ENCODE measurements around the gene TIMP2. TPM values are rescaled to one million over a fixed set of nuclear protein-coding genes. Genes with fewer than 3 reads are reported as not detected.

TIMP2 gene
- total RNA-seq, 1 experiment from 2014 or later = 29.0 TPM

DNA sequence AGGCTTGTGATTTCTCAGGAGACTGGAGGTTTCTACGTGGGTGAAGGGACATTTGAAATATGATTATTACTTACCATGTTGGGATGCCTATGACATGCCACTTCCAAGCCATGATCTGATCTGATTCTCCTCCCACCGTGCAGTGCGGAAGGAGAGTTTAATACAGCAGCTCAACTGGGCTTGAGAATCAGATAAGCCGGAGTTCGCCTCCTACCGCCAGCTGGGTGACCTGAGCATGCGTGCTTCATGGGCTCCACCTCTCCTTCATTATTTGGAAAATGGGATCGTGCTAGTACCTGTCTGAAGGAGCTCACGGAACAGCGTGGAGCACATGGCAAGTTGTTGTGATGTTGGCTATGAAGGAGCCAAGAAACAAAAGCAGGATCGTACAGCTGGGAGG, 12.4 kb upstream of the TIMP2 start:
- no peak overlapping the region for H2AFZ ChIP-seq (ENCODE audit: low read length)
- Mint-ChIP-seq H3K4me1 (peaks cover 13 to 29% of the 10 kb centered on the region in 2 experiments), H3K9me3 (no peaks in the 10 kb centered on the region)

More for the DNA sequence above, 12.4 kb upstream of the TIMP2 start:
- H3K9me3 ChIP-seq (ENCODE audit: control insufficient read depth, low read depth, low read length) = no peaks in the 10 kb centered on the region
- no peaks in the 10 kb centered on the region for H3K4me1 ChIP-seq (ENCODE audit: insufficient read depth, low read length)
- H3T11ph ChIP-seq (ENCODE audit: low read length) = no peak overlapping the region
- H3K79me1 ChIP-seq (ENCODE audit: insufficient read depth, low read depth, low read length, poor library complexity, severe bottlenecking) = no peaks in the 10 kb centered on the region
- H2BK5ac ChIP-seq (ENCODE audit: insufficient read length, low read length) = no peak overlapping the region
- no peaks in the 10 kb centered on the region for H3K36me3 Mint-ChIP-seq (ENCODE audit: insufficient read depth in 1 of 3, low read depth in 3 of 3)
- no peak overlapping the region for H3K56ac ChIP-seq (ENCODE audit: insufficient read length, low read depth, low read length)
- peaks cover 3% of the 10 kb centered on the region for H3K27me3 Mint-ChIP-seq (ENCODE audit: low read depth)
- no peaks in the 10 kb centered on the region for H4K20me1 ChIP-seq (ENCODE audit: control insufficient read depth, insufficient read depth, insufficient read length)
- H3K27me3 ChIP-seq (ENCODE audit: insufficient read depth, low read length) = no peaks in the 10 kb centered on the region
- H4K8ac ChIP-seq (replicated peaks; ENCODE audit: insufficient read length, low read depth, low read length) = no peak overlapping the region
- H2BK120ac ChIP-seq (ENCODE audit: low read depth, low read length, poor library complexity, severe bottlenecking) = no peak overlapping the region
- no peak overlapping the region for H3K18ac ChIP-seq (ENCODE audit: insufficient read length, low read depth, low read length)
- no peak overlapping the region for H2BK15ac ChIP-seq (ENCODE audit: low read depth, low read length)
- H3K79me2 ChIP-seq (ENCODE audit: insufficient read depth, low read length) = no peaks in the 10 kb centered on the region
- H3K23me2 ChIP-seq (ENCODE audit: insufficient read length, low read depth, low read length, poor library complexity, severe bottlenecking) = no peaks in the 10 kb centered on the region
- no peak overlapping the region for H4K5ac ChIP-seq (ENCODE audit: insufficient read length, low read depth, low read length)
- no peak overlapping the region for H3K14ac ChIP-seq (ENCODE audit: insufficient read depth, low read length)
- no peak overlapping the region for H2BK20ac ChIP-seq (ENCODE audit: low read depth, low read length, poor library complexity, severe bottlenecking)
- H3K27ac ChIP-seq (ENCODE audit: insufficient read length, low read depth, low read length) = no peak overlapping the region
- no peak overlapping the region for H4K91ac ChIP-seq (ENCODE audit: insufficient read length, low read depth, low read length)
- H2AK5ac ChIP-seq (ENCODE audit: insufficient read length, low read length) = no peak overlapping the region
- no peak overlapping the region for H3K9ac ChIP-seq (ENCODE audit: extremely low read depth, insufficient read length, low read length)
- TF ChIP-seq, protein P1, sequence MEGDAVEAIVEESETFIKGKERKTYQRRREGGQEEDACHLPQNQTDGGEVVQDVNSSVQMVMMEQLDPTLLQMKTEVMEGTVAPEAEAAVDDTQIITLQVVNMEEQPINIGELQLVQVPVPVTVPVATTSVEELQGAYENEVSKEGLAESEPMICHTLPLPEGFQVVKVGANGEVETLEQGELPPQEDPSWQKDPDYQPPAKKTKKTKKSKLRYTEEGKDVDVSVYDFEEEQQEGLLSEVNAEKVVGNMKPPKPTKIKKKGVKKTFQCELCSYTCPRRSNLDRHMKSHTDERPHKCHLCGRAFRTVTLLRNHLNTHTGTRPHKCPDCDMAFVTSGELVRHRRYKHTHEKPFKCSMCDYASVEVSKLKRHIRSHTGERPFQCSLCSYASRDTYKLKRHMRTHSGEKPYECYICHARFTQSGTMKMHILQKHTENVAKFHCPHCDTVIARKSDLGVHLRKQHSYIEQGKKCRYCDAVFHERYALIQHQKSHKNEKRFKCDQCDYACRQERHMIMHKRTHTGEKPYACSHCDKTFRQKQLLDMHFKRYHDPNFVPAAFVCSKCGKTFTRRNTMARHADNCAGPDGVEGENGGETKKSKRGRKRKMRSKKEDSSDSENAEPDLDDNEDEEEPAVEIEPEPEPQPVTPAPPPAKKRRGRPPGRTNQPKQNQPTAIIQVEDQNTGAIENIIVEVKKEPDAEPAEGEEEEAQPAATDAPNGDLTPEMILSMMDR (conservative IDR thresholded peaks at IDR 0.05) = no peak
- no peak overlapping the region for H2BK12ac ChIP-seq (ENCODE audit: insufficient read length, low read depth, low read length)
- no peak overlapping the region for H3K4ac ChIP-seq (ENCODE audit: low read depth, low read length)
- no peak overlapping the region for H3K27ac Mint-ChIP-seq
- DNase-seq = no peak
- no peak overlapping the region for H3K4me2 ChIP-seq (ENCODE audit: insufficient read depth, insufficient read length, low read length)
- no peak overlapping the region for H3K4me3 Mint-ChIP-seq
- WGBS (ENCODE audit: extremely low coverage, insufficient read length, low lambda C conversion rate) = no CpG with 5 or more reads among the region's 11 CpGs
- H3K23ac ChIP-seq (ENCODE audit: insufficient read length, low read depth, low read length) = no peak overlapping the region

Measured in H9 (cell line).